ENCODE measurements around the gene LIMS1.
"Not testable (repeated sequence)": the region's sequence is repeated elsewhere in the genome, so short reads cannot be mapped to it uniquely, and the experiment has no call there.

LIMS1 gene

DNA sequence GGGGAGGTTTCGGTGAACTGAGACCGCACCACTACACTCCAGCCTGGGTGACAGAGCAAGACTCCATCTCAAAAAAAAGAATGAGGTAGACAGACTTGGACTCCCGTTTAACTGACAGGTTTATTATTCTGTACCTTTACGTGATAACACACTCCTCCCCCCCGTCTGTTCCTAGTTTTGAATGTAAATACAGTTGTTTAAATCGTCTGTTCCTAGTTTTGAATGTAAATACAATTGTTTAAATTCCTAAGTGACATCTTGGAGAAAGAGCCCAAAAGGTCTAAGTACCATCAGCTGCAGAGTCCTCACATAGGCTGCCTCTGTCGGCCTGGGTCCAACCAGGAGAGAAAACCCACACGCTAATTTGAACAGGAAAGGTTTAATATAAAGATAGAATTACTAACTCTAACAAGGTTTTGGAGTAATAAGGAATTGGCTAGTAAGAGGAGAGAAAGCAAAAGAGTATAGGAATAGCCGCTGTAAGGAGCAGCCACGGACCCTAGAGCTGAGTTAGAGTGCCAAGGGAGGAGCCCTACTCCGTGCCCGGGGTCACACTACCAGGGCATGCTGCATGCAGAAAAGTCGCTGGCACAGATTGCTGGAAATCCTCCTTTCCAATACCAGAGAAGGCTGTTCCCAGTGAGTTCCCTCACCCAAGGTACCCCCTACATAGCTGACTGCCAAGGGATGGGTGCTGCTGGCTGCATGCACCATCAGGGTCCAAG, 101.5 kb downstream of the LIMS1 start:
- DNase-seq (ENCODE audit: low read depth): no peak

DNA sequence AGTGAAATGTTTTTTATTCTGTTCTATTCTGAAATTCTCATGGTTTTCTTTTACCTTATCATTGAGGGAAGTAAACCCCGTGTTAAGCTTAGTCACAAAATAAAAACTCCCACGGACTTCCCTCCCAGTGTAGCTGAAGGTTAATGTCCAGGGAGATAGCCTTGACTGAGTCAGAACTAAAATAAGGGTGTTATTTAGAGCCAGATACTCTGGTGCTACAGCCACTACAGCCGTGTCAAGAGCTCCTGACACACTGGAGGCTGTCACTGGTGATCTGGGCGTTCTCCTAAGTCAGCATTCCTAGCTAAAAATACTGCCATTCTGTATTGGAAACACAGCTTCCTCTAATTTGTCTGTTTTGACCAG, 103.0 kb downstream of the LIMS1 start:
- DNase-seq (ENCODE audit: low read depth): peak; percentile 49

DNA sequence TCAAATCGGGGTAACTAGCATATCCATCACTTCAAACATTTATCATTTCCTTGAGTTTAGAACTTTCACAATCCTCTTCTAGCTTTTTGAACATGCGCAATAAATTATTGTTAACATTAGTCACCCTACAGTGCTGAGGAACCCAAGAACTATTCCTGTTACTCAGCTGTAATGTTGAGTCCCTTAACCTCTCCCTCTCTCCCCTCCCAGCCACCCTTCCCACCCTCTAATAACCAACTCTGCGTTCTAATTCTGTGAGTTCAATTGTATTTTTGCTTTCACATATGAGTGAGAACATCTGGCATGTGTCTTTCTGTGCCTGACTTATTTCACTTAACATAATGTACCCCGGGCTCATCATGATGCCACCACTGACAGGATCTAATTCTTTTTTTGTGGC, 106.5 kb downstream of the LIMS1 start:
- peak; percentile 86 for DNase-seq (ENCODE audit: low read depth)

DNA sequence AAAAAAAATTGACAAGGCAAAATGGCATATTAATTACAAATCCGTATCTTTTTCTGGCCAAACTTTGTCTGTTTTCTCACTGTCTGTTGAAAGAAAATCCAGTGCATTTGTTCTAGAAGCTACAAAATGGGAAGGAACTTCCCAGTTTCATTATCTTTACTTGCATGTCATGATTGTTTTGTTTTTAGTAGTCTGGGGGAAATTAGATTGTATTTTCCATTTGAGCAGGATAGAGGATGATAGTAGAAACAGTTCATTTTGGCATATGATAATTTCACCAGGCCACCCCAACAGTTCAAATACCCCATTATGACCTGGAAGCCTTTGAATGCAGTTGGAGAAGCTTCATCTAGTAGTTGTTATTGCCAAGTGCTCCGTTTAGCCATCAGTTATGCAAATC, 107.5 kb downstream of the LIMS1 start:
- DNase-seq (ENCODE audit: low read depth): no peak

DNA sequence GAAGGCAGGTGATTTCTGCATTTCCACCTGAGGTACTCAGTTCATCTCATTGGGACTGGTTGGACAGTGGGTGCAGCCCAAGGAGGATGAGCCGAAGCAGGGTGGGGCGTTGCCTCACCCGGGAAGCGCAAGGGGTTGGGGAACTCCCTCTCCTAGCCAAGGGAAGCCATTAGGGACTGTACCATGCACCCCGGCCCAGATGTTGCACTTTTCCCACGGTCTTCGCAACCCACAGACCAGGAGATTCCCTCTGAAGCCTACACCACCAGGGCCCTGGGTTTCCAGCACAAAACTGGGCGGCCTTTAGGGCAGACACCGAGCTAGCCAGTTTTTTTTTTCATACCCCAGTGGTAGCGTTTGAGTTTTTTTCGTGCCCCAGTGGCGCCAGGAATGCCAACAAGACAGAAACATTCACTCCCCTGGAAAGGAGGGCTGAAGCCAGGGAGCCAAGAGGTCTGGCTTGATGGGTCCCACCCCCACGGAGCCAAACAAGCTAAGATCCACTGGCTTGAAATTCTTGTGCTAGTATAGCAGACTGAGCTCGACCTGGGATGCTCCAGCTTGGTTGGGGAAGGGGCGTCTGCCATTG, 109.1 kb downstream of the LIMS1 start:
- DNase-seq (ENCODE audit: low read depth): no peak

DNA sequence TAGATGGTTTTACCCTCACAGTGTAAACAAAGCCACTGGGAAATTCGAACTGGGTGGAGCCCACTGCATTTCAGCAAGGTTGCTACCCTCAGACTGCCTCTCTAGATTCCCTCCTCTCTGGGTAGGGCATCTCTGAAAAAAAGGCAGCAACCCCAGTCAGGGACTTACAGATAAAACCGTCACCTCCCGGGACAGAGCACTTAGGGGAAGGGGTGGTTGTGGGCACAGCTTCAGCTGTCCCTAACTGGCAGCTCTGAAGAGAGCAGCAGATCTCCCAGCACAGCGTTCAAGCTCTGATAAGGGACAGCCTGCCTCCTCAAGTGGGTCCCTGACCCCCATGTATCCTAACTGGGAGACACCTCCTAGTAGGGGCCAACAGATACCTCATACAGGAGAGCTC, 109.6 kb downstream of the LIMS1 start:
- DNase-seq (ENCODE audit: low read depth): not testable (repeated sequence)

DNA sequence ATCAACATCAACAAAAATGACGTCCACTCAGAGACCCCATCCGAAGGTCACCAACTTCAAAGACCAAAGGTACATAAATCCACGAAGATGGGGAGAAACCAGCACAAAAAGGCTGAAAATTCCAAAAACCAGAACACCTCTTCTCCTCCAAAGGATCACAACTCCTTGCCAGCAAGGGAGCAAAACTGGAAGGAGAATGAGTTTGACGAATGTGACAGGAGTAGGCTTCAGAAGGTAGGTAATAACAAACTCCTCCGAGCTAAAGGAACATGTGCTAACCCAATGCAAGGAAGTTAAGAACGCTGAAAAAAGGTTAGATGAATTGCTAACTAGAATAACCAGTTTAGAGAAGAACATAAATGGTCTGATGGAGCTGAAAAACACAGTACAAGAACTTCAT, 110.2 kb downstream of the LIMS1 start:
- not testable (repeated sequence) for DNase-seq (ENCODE audit: low read depth)

DNA sequence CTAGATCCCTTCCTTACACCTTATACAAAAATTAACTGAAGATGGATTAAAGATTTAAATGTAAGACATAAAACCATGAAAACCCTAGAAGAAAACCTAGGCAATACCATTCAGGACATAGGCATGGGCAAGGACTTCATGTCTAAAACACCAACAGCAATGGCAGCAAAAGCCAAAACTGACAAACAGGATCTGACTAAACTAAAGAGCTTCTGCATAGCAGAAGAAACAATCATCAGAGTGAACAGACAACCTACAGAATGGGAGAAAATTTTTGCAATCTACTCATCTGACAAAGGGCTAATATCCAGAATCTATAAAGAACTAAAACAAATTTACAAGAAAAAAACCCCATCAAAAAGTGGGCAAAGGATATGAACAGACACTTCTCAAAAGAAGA, 114.5 kb downstream of the LIMS1 start:
- not testable (repeated sequence) for DNase-seq (ENCODE audit: low read depth)

DNA sequence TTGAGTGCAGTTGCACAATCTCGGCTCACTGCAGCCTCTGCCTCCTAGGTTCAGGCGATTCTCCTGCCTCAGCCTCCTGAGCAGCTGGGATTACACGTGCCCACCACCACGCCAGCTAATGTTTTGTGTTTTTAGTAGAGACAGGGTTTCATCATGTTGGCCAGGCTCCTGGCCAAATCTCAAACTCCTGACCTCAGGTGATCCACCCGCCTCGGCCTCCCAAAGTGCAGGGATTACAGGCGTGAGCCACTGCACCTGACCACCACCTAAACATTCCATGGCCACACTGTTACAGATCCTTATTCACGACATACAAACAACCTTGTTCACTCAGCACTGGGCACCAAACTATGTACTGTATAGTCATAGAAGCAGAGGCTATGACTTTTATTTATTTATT, 116.2 kb downstream of the LIMS1 start:
- not testable (repeated sequence) for DNase-seq (ENCODE audit: low read depth)

DNA sequence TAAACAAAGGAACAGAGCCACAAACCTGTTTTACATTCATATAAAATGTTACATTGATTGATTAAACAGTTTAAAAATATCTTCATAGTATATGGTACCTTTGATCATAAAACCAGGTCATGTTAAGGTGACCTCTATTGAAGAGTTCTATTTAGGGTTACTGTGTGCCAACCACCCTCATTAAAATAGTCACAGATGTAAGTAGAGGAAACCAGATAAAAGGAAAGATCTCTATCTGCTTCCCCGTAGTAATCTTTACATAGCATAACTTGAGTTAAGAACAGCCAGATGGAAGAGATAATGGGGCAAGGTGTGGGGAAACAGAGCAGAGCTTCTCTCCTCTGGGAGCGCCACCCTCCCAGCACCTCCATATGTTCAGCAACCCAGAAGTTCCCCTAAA, 117.2 kb downstream of the LIMS1 start:
- not testable (repeated sequence) for DNase-seq (ENCODE audit: low read depth)

DNA sequence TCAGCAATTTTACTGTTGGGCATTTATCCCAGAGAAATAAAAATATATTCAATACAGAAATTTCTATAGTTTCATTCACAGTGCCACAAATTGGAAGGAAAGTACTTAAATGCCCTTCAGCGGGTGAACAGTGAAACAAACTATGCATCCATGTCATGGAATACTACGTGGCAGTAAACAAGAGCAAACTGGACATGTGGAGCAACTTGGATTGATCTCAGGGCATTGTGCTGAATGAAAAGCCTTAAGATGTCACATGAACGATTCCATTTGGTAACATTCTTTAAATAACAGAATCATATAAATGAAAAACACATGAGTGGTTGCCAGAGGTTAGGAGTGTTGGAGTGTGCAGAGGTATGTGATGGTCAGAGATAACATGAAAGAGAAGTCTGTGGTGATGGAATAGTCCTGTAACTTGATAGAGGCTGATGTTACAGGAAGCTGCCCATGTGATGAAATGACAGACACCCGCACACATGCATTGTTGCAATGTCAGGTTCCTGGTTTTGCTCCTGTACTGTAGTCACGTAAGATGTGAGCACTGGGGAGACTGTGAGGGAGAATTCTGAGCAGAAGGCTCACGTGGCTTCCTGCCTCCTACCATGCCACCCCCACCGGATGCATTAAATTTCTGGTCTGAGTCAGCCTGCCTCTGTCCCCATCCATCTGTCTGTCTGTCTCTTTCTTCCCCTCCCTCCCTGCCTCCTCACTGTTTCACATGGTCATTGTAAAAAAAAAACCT, 118.1 kb downstream of the LIMS1 start:
- peak; percentile 81 for DNase-seq (ENCODE audit: low read depth)

DNA sequence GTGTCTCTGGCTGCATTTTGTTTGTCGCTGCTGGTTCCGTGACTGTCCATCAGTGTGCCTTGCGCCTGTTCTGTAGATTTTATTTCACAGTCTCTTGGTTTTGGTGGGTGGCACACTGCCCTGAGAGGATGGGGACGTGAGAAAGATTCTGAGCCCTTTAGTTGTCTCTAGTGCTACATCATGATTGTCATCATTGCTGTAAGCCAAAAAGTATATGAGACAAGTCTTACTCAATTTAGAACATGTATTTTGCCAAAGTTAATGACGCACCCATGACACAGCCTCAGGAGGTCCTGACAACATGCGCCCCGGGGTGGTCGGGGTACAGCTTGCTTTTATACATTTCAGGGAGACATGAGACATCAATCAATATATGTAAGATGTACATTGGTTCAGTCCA, 119.2 kb downstream of the LIMS1 start:
- DNase-seq (ENCODE audit: low read depth): not testable (repeated sequence)

DNA sequence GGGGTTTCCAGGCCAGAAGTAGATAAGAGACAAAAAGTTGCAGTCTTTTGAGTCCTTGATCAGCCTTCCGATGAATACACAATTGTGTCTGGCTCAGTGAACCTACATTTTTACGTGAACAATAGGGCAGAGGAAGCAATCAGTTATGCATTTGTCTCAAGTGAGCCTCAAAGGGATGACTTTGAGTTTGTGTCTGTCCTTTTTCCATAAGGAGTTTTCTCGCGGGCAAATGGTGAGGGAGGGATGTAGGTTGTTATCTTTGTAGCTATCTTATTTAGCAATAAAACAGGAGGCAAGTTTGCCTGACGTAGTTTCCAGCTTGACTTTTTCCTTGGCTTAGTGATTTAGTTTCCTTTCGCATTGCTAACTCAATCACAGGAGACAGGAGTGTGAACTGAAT, 119.6 kb downstream of the LIMS1 start:
- not testable (repeated sequence) for DNase-seq (ENCODE audit: low read depth)

DNA sequence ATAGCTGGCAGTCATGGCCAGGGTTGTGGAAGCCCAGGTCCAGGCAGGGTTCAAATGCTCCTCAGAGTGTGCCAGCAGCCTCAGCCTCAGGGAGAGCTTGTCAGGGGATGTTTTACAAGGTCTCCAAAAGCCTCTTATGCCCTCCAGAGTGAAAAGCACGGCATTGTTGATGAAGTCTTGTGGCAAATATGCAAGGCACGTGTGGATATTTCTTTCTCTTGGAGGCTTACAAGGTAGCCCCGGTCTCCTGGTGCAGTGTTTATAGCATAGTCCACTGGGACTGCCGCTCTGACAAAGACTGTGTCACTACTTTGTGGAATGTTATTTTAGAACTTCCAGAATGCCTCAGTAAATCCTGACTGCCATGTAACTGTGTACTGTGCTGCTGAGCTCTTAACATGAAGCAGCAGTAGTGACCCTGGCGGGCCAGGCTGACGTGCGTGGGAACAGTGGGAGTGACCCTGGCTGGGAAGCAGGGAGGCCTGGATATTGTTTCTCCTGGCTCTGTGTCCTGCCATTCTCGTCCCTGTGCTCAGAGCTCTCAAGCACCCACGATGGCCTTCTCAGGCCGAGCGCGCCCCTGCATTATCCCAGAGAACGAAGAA, 120.4 kb downstream of the LIMS1 start:
- DNase-seq (ENCODE audit: low read depth): not testable (repeated sequence)

DNA sequence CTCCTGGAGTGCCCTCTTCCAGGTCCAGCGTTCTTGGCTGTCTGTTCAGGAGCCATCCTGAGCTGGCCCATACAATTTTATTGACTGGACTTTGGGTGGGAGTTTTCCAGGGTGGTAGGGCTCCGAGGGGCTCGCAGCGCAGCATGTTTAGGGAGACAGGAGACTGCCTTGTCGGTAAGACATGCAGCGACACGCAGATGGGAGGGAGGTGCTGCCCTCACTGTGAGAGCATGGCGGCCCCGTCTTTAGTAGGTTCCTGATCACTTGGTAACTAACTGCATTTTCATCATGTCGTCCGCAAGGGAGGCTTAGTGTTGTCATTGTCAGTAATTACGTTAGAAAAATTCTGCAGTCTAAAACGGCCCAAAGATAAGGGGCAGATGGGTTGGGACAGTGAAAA, 121.0 kb downstream of the LIMS1 start:
- DNase-seq (ENCODE audit: low read depth): not testable (repeated sequence)

DNA sequence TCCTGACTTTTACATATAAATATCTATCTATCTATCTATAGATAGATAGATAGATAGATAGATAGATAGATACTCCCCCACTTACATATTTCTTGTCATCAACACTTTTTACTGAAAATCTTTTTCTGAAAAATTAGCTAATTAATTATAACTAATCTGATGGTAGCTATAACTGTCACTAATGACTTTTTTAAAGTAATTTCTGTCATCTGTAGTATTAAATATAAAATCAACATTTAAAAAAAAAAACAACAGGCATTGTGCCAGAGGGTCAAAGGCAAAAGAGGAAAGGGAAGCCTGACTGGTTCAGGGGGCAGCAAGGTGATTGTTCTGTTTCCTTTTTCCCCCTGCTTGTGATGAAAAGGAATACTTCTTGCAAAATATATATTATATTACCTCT, 122.0 kb downstream of the LIMS1 start:
- not testable (repeated sequence) for DNase-seq (ENCODE audit: low read depth)

DNA sequence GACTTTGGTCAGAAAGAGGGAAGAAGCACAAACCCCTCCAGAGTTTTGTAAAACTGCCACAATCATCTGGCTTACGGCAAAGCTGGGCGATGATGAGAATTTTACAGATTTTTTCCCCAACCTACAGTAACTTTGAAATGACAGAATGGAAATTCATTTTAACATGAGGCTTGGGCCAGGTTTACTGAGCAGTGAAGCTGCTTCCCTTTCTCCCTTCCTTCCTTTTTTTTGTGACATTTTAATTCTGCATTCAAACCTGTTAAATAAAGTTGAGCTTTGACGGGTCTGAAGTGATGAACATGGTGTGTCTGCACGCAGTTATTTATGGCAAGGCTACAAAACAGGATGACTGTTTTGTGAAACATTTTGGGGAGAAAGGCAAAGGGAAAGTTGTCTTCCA, 123.2 kb downstream of the LIMS1 start:
- DNase-seq (ENCODE audit: low read depth): not testable (repeated sequence)

DNA sequence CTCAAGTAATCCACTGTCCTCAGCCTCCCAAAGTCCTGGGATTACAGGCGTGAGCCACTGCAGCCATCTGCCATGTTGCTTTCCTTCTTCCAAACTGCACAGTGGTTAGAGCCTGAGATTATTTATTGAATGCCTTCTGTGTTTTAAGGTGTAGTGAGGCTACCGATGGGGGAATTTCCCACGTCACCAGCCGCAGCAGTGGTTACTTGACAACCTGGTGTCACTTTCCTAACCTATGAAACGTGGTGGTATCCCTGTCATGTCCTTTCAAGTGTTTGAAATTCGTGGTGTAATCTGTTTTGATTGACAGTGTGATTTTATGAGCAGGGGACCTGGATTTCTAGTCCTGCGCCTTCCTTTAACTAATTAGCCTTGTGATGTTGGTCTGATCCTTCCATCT, 124.3 kb downstream of the LIMS1 start:
- not testable (repeated sequence) for DNase-seq (ENCODE audit: low read depth)

DNA sequence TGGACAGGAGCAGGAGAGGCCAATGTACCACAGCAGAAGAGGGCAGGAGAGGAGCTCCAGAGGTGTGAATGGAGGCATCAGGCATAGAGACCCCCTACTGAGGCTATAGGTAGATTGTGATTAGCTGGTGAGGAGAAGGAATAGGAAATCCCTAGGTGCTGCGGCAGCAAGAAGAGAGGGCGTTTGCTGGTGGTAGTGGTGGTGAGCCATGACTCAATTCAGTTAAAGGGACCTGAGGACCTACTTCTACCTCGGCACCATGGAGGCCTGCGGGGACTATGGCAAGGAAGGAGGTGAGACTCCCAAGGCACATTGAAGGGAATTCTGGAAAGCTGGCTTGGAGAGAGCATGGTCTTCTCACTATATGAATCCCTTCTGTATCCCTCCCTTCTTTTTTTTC, 127.2 kb downstream of the LIMS1 start:
- not testable (repeated sequence) for DNase-seq (ENCODE audit: low read depth)

DNA sequence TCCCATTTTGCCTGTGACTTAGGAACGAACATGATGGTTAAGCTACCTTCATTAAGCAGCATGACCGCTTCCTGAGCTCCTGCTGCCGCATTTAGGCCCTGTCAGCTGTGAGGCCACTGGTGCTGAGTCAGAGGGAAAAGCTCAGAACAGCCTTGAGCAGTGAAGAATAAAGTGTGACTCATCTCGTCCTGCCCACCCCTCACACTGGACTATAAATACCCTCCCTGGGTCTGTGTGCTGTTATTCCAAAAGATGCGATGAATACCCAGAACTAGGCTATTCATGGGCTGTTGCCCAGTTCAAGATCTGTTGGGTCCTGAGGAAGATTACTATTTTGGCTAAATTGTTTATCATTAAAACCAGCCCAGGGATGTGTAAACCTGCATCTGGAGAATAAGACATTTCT, 127.9 kb downstream of the LIMS1 start:
- peak; percentile 26 for DNase-seq (ENCODE audit: low read depth)

DNA sequence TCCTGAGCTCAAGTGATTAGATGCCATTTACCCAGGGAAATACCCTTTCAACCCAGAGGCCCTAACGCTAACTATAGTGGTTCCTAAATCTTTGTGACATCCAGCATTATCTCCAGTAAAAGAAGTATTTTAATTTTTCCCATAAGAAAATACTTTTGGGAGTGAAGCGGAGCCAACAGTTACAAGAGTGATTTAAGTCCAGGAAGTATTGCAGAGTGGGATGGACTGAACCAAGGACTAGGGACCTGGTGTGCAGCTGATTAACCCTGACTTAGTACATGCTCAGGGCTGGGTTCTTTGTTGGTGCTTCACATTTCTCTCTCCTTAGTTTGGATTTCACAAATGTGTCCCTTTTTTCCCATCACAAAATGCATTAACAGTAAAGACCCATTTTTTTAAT, 129.1 kb downstream of the LIMS1 start:
- not testable (repeated sequence) for DNase-seq (ENCODE audit: low read depth)

DNA sequence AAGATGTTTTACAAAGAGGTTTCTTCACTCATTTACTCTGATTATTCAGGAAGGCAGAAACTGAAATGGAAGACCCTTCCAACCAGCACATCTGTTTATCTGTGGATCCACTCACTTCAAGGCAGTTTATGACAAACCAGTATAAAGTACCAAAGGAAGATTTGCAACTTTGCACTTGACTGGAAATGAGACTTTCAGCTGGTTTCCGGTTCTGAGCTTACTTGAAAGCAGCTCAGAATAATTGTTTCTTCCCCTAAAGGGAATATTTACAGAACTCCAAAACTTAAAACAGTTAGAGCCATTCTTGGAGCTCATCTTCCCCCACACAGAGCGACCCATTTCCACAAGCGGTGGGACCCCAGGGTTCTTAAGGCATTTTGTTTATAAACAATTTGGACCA, 129.8 kb downstream of the LIMS1 start:
- not testable (repeated sequence) for DNase-seq (ENCODE audit: low read depth)

DNA sequence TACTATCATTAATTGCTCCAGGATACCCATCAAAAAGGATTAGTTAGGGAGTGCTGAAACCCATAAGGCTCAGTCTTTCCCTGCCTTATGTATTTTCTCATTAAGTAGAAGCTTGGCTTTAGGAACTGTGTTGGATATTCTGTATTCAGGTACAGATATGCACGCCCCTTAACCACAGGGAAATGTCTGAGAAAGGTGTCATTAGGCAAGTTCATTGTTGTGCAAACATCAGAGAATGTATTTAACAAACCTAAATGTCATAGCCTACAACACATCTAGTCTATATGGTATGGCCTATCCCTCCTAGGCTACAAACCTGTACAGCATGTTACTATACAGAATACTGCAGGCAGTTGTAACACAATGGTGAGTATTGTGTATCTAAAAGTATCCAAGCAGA, 130.7 kb downstream of the LIMS1 start:
- not testable (repeated sequence) for DNase-seq (ENCODE audit: low read depth)

Data from HS-5 (cell line).